OCI-M2 (cell line): Measurements from ENCODE around the gene FAM168B.

Source experiments
- DNase-seq: peaks from one replicate; lab custom pipeline; 2025; ENCODE audit not compliant: unreplicated experiment; lab: John Stamatoyannopoulos, UW

The FAM168B gene

GRCh38 chr2:131040661-131041401, 52.4 kb downstream of the FAM168B start:
- DNase-seq, result no peak

- DNase-seq, result no peak
Measured at GRCh38 chr2:131039908-131040660, 53.2 kb downstream of the FAM168B start.

GRCh38 chr2:131039535-131039907, 53.7 kb downstream of the FAM168B start:
- no peak for DNase-seq

- no peak for DNase-seq
Measured at GRCh38 chr2:131039101-131039440, 54.2 kb downstream of the FAM168B start.

- no peak for DNase-seq
Measured at GRCh38 chr2:131038258-131039100, 54.8 kb downstream of the FAM168B start.

GRCh38 chr2:131037398-131038257, 55.6 kb downstream of the FAM168B start:
- no peak for DNase-seq

GRCh38 chr2:131036696-131037397, 56.4 kb downstream of the FAM168B start:
- DNase-seq, result no peak

GRCh38 chr2:131036269-131036668, 57.0 kb downstream of the FAM168B start:
- no peak for DNase-seq

GRCh38 chr2:131035826-131036231, 57.4 kb downstream of the FAM168B start:
- DNase-seq, result no peak

- DNase-seq, result no peak
Measured at GRCh38 chr2:131035112-131035825, 58.0 kb downstream of the FAM168B start.

GRCh38 chr2:131034122-131035051, 58.9 kb downstream of the FAM168B start:
- DNase-seq, result no peak

GRCh38 chr2:131033786-131034121, 59.5 kb downstream of the FAM168B start:
- DNase-seq, result no peak

GRCh38 chr2:131032393-131032836, 60.8 kb downstream of the FAM168B start:
- DNase-seq, result no peak

- DNase-seq, result no peak
Measured at GRCh38 chr2:131031875-131032274, 61.4 kb downstream of the FAM168B start.

GRCh38 chr2:131031431-131031841, 61.8 kb downstream of the FAM168B start:
- DNase-seq, result no peak

- DNase-seq, result no peak
Measured at GRCh38 chr2:131030478-131030971, 62.7 kb downstream of the FAM168B start.

GRCh38 chr2:131029812-131030211, 63.4 kb downstream of the FAM168B start:
- no peak for DNase-seq
